WTC11 (cell line): ENCODE results near the gene ZMYM1. TPM values are rescaled to one million over a fixed set of nuclear protein-coding genes. Genes with fewer than 3 reads are reported as not detected.

Source experiments
- ATAC-seq: fragments of 200-7000 bp; cut with Tn5 transposase; 2 replicates; pipeline ENCODE4 v1.10.0; 2021; ENCODE audit warnings: mild to moderate bottlenecking, moderate library complexity
- CTCF ChIA-PET: fragments of 300-600 bp; sonication (Branson Sonifier 250); formaldehyde crosslinking; loops from one replicate; lab custom pipeline; 2021; ENCODE audit warnings: antibody characterized with exemption; lab: Charles Lee
- POLR2A ChIA-PET: fragments of 350-600 bp; sonication (Branson Sonifier 250); formaldehyde crosslinking; loops from one replicate; lab custom pipeline; 2021; ENCODE audit warnings: antibody characterized with exemption; lab: Charles Lee
- DNase-seq: peaks from one replicate; pipeline ENCODE4 v3.0.0; 2021; ENCODE audit warnings: low spot score
- H3K27ac Mint-ChIP-seq: 2 replicates; pipeline ENCODE4 v1.8.0; 2021; ENCODE audit warnings: mixed read lengths
- H3K27me3 Mint-ChIP-seq: 2 replicates; pipeline ENCODE4 v1.8.0; 2021; ENCODE audit warnings: low read depth, mild to moderate bottlenecking, moderate library complexity, mixed read lengths
- H3K36me3 Mint-ChIP-seq: 2 replicates; pipeline ENCODE4 v1.8.0; 2021; ENCODE audit warnings: mixed read lengths
- H3K4me1 Mint-ChIP-seq: 2 replicates; pipeline ENCODE4 v1.8.0; 2022; ENCODE audit warnings: mixed read lengths
- H3K4me3 Mint-ChIP-seq: 2 replicates; pipeline ENCODE4 v1.8.0; 2021; ENCODE audit warnings: mild to moderate bottlenecking, moderate library complexity, mixed read lengths
- H3K9me3 Mint-ChIP-seq: 2 replicates; pipeline ENCODE4 v1.8.0; 2021; ENCODE audit warnings: mixed read lengths
- CBFB ChIP-seq: sonication (generic); formaldehyde crosslinking; IDR thresholded peaks from 2 replicates; pipeline ENCODE4 v1.8.1; 2022; ENCODE audit warnings: mild to moderate bottlenecking, low read depth, missing genetic modification reagents
- ESRRA ChIP-seq: sonication (generic); formaldehyde crosslinking; IDR thresholded peaks from 2 replicates; pipeline ENCODE4 v1.8.1; 2022; ENCODE audit warnings: mild to moderate bottlenecking, missing genetic modification reagents, borderline replicate concordance
- ETV6 ChIP-seq: sonication (generic); formaldehyde crosslinking; IDR thresholded peaks from 2 replicates; pipeline ENCODE4 v1.8.1; 2022; ENCODE audit warnings: mild to moderate bottlenecking, missing genetic modification reagents
- GABPB1 ChIP-seq: sonication (generic); formaldehyde crosslinking; IDR thresholded peaks from 2 replicates; pipeline ENCODE4 v1.8.1; 2023; ENCODE audit warnings: mild to moderate bottlenecking, missing genetic modification reagents
- GTF2I ChIP-seq: fragments of 250-450 bp; sonication (Bioruptor Pico); conservative IDR thresholded peaks from 2 replicates; pipeline ENCODE4 v1.4.0; 2021; ENCODE audit warnings: mild to moderate bottlenecking
- NFE2L1 ChIP-seq: sonication (generic); formaldehyde crosslinking; IDR thresholded peaks from 2 replicates; pipeline ENCODE4 v1.8.1; 2023; ENCODE audit warnings: missing genetic modification reagents
- NFYB ChIP-seq: sonication (generic); formaldehyde crosslinking; conservative IDR thresholded peaks from 2 replicates; pipeline ENCODE4 v1.8.0; 2022; ENCODE audit warnings: low read depth, missing genetic modification reagents
- NR1H2 ChIP-seq: sonication (generic); formaldehyde crosslinking; IDR thresholded peaks from 2 replicates; pipeline ENCODE4 v1.9.0; 2021; ENCODE audit warnings: mild to moderate bottlenecking, moderate library complexity, missing genetic modification reagents
- RELA ChIP-seq: sonication (generic); formaldehyde crosslinking; IDR thresholded peaks from 2 replicates; pipeline ENCODE4 v1.8.1; 2022; ENCODE audit warnings: missing genetic modification reagents, mild to moderate bottlenecking, borderline replicate concordance
- SOX15 ChIP-seq: fragments of 250-450 bp; sonication (Bioruptor Pico); IDR thresholded peaks from 2 replicates; pipeline ENCODE4 v1.9.0; 2021; ENCODE audit warnings: mild to moderate bottlenecking
- TEAD1 ChIP-seq: sonication (generic); formaldehyde crosslinking; IDR thresholded peaks from 2 replicates; pipeline ENCODE4 v1.8.0; 2022; ENCODE audit warnings: mild to moderate bottlenecking, missing genetic modification reagents
- ZBTB21 ChIP-seq: sonication (generic); formaldehyde crosslinking; IDR thresholded peaks from 2 replicates; pipeline ENCODE4 v1.8.1; 2023; ENCODE audit warnings: mild to moderate bottlenecking, missing genetic modification reagents, borderline replicate concordance
- ZNF121 ChIP-seq: sonication (generic); formaldehyde crosslinking; IDR thresholded peaks from 2 replicates; pipeline ENCODE4 v1.8.0; 2023; ENCODE audit warnings: missing genetic modification reagents
- ZNF671 ChIP-seq: fragments of 250-450 bp; sonication (Bioruptor Pico); IDR thresholded peaks from 2 replicates; pipeline ENCODE4 v1.8.0; 2021; ENCODE audit warnings: mild to moderate bottlenecking
- total RNA-seq: library from RNA; stranded (reverse); gene quantifications from 3 replicates; pipeline ENCODE4 v1.2.3, GENCODE V29; 2021
- TF ChIP-seq, protein P1 (sequence below): sonication (generic); formaldehyde crosslinking; IDR thresholded peaks from 2 replicates; pipeline ENCODE4 v1.8.1; 2022; ENCODE audit warnings: missing genetic modification reagents, borderline replicate concordance
- TF ChIP-seq, protein P2 (sequence below): sonication (generic); formaldehyde crosslinking; conservative IDR thresholded peaks from 2 replicates; pipeline ENCODE4 v1.8.1; 2023; ENCODE audit warnings: mild to moderate bottlenecking, low read depth, missing genetic modification reagents, moderate library complexity
- TF ChIP-seq, protein P3 (sequence below): sonication (generic); formaldehyde crosslinking; IDR thresholded peaks from 2 replicates; pipeline ENCODE4 v1.8.1; 2023; ENCODE audit warnings: mild to moderate bottlenecking, missing genetic modification reagents, moderate library complexity
- TF ChIP-seq, protein P4 (sequence below): sonication (generic); formaldehyde crosslinking; IDR thresholded peaks from 2 replicates; pipeline ENCODE4 v1.8.0; 2022; ENCODE audit warnings: missing genetic modification reagents
- TF ChIP-seq, protein P5 (sequence below): fragments of 250-450 bp; sonication (Bioruptor Pico); IDR thresholded peaks from 2 replicates; pipeline ENCODE4 v2.1.2; 2022; ENCODE audit warnings: mild to moderate bottlenecking, moderate library complexity
- TF ChIP-seq, protein P6 (sequence below): sonication (generic); formaldehyde crosslinking; IDR thresholded peaks from 2 replicates; pipeline ENCODE4 v1.8.1; 2023; ENCODE audit warnings: mild to moderate bottlenecking, missing genetic modification reagents
- TF ChIP-seq, protein P7 (sequence below): sonication (generic); formaldehyde crosslinking; IDR thresholded peaks from 2 replicates; pipeline ENCODE4 v1.8.0; 2022; ENCODE audit warnings: mild to moderate bottlenecking, missing genetic modification reagents

Gene ZMYM1
- total RNA-seq, 1 experiment from 2014 or later: 38.5 TPM

DNA sequence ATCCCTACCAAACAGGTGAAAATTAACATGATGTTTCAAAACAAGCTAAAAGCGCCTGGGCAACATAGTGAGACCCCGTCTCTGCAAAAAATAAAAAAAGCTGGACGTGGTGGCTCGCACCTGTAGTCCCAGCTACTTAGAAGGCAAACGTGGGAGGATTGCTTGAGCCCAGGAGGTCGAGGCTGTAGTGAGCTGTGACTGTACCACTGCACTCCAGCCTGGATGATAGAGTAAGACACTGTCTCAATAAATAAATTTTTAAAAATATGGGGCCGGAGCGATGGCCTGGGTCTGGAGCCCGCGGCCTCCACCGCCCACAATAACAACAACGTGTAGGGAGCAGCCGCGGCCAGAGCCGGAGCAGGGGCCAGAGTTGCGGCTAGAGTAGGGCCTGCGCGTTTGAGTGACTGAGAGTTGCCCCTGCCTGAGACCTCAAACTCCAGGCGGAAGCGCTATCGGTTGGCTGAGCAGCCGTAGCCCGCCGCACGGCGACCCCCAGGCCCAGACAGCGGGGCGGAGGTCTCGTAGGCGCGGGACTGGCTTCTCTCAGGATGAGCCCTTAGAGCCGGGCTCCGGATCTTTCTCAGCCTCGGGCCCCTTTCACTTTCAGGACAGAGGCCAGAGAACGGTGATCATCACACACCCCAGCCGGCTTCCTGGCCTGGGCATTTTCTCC, 41.4 kb downstream of the ZMYM1 start:
- Mint-ChIP-seq H3K4me3 (no peak overlapping the region), H3K27me3 (no peaks in the 10 kb centered on the region), H3K4me1 (no peaks in the 10 kb centered on the region), H3K27ac (no peak overlapping the region), H3K9me3 (peaks cover 4% of the 10 kb centered on the region), H3K36me3 (peaks cover 4% of the 10 kb centered on the region)
- no peak for TF ChIP-seq GABPB1 (CRISPR knock-in tag)
- TF ChIP-seq ETV6 (CRISPR knock-in tag): no peak
- TF ChIP-seq ZNF121 (CRISPR knock-in tag): no peak
- TF ChIP-seq TEAD1 (CRISPR knock-in tag): no peak
- TF ChIP-seq, protein P1, sequence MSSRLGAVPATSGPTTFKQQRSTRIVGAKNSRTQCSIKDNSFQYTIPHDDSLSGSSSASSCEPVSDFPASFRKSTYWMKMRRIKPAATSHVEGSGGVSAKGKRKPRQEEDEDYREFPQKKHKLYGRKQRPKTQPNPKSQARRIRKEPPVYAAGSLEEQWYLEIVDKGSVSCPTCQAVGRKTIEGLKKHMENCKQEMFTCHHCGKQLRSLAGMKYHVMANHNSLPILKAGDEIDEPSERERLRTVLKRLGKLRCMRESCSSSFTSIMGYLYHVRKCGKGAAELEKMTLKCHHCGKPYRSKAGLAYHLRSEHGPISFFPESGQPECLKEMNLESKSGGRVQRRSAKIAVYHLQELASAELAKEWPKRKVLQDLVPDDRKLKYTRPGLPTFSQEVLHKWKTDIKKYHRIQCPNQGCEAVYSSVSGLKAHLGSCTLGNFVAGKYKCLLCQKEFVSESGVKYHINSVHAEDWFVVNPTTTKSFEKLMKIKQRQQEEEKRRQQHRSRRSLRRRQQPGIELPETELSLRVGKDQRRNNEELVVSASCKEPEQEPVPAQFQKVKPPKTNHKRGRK (CRISPR knock-in tag): no peak
- DNase-seq: peak; percentile 33
- POLR2A ChIA-PET: no interaction called here
- peak; percentile 77 for ATAC-seq
- CTCF ChIA-PET: interaction anchor here (0.6 to 1.6 kb wide), 5 partner anchors 8 to 331 kb away, joined by 3 to 5 read pairs (median 4); no protein-coding TSS in a partner anchor

DNA sequence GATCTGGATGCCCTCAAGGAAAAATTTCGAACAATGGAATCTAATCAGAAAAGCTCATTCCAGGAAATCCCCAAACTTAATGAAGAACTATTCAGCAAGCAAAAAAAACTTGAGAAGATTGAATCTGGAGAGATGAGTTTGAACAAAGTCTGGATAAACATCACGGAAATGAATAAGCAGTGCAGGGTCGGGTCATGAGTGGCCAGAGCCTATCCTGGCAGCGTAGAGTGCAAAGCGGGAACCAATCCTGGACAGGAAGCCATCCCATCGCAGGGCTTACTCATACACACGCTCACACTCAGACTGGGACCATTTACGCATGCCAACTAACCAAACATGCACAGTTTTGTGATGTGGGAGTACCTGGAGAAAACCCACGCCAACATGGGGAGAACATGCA, 43.1 kb downstream of the ZMYM1 start:
- no peaks in the 10 kb centered on the region for H3K4me1 Mint-ChIP-seq
- peaks cover 13% of the 10 kb centered on the region for H3K9me3 Mint-ChIP-seq
- ChIA-PET CTCF (interaction anchor here (1.2 to 1.6 kb wide), 2 partner anchors 256 to 329 kb away, joined by 3 to 4 read pairs; no protein-coding TSS in a partner anchor), POLR2A (no interaction called here)
- H3K27me3 Mint-ChIP-seq: no peaks in the 10 kb centered on the region
- H3K36me3 Mint-ChIP-seq: no peaks in the 10 kb centered on the region
- DNase-seq (no peak), ATAC-seq (no peak)
- TF ChIP-seq GTF2I (CRISPR knock-in tag) (no peak), ZNF671 (CRISPR knock-in tag) (no peak), ZBTB21 (CRISPR knock-in tag) (no peak), SOX15 (CRISPR knock-in tag) (no peak), NFE2L1 (no peak), ESRRA (CRISPR knock-in tag) (no peak), ETV6 (CRISPR knock-in tag) (no peak), NFYB (CRISPR knock-in tag) (no peak), RELA (CRISPR knock-in tag) (no peak), NR1H2 (CRISPR knock-in tag) (no peak), CBFB (CRISPR knock-in tag) (no peak)
- TF ChIP-seq, protein P2, sequence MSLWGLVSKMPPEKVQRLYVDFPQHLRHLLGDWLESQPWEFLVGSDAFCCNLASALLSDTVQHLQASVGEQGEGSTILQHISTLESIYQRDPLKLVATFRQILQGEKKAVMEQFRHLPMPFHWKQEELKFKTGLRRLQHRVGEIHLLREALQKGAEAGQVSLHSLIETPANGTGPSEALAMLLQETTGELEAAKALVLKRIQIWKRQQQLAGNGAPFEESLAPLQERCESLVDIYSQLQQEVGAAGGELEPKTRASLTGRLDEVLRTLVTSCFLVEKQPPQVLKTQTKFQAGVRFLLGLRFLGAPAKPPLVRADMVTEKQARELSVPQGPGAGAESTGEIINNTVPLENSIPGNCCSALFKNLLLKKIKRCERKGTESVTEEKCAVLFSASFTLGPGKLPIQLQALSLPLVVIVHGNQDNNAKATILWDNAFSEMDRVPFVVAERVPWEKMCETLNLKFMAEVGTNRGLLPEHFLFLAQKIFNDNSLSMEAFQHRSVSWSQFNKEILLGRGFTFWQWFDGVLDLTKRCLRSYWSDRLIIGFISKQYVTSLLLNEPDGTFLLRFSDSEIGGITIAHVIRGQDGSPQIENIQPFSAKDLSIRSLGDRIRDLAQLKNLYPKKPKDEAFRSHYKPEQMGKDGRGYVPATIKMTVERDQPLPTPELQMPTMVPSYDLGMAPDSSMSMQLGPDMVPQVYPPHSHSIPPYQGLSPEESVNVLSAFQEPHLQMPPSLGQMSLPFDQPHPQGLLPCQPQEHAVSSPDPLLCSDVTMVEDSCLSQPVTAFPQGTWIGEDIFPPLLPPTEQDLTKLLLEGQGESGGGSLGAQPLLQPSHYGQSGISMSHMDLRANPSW (CRISPR knock-in tag): no peak
- TF ChIP-seq, protein P3, sequence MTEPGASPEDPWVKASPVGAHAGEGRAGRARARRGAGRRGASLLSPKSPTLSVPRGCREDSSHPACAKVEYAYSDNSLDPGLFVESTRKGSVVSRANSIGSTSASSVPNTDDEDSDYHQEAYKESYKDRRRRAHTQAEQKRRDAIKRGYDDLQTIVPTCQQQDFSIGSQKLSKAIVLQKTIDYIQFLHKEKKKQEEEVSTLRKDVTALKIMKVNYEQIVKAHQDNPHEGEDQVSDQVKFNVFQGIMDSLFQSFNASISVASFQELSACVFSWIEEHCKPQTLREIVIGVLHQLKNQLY: no peak
- TF ChIP-seq, protein P4, sequence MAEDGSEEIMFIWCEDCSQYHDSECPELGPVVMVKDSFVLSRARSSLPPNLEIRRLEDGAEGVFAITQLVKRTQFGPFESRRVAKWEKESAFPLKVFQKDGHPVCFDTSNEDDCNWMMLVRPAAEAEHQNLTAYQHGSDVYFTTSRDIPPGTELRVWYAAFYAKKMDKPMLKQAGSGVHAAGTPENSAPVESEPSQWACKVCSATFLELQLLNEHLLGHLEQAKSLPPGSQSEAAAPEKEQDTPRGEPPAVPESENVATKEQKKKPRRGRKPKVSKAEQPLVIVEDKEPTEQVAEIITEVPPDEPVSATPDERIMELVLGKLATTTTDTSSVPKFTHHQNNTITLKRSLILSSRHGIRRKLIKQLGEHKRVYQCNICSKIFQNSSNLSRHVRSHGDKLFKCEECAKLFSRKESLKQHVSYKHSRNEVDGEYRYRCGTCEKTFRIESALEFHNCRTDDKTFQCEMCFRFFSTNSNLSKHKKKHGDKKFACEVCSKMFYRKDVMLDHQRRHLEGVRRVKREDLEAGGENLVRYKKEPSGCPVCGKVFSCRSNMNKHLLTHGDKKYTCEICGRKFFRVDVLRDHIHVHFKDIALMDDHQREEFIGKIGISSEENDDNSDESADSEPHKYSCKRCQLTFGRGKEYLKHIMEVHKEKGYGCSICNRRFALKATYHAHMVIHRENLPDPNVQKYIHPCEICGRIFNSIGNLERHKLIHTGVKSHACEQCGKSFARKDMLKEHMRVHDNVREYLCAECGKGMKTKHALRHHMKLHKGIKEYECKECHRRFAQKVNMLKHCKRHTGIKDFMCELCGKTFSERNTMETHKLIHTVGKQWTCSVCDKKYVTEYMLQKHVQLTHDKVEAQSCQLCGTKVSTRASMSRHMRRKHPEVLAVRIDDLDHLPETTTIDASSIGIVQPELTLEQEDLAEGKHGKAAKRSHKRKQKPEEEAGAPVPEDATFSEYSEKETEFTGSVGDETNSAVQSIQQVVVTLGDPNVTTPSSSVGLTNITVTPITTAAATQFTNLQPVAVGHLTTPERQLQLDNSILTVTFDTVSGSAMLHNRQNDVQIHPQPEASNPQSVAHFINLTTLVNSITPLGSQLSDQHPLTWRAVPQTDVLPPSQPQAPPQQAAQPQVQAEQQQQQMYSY (CRISPR knock-in tag): no peak
- TF ChIP-seq, protein P5, sequence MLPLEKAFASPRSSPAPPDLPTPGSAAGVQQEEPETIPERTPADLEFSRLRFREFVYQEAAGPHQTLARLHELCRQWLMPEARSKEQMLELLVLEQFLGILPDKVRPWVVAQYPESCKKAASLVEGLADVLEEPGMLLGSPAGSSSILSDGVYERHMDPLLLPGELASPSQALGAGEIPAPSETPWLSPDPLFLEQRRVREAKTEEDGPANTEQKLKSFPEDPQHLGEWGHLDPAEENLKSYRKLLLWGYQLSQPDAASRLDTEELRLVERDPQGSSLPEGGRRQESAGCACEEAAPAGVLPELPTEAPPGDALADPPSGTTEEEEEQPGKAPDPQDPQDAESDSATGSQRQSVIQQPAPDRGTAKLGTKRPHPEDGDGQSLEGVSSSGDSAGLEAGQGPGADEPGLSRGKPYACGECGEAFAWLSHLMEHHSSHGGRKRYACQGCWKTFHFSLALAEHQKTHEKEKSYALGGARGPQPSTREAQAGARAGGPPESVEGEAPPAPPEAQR (CRISPR knock-in tag): no peak
- TF ChIP-seq, protein P6, sequence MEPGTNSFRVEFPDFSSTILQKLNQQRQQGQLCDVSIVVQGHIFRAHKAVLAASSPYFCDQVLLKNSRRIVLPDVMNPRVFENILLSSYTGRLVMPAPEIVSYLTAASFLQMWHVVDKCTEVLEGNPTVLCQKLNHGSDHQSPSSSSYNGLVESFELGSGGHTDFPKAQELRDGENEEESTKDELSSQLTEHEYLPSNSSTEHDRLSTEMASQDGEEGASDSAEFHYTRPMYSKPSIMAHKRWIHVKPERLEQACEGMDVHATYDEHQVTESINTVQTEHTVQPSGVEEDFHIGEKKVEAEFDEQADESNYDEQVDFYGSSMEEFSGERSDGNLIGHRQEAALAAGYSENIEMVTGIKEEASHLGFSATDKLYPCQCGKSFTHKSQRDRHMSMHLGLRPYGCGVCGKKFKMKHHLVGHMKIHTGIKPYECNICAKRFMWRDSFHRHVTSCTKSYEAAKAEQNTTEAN (CRISPR knock-in tag): no peak
- TF ChIP-seq, protein P7, sequence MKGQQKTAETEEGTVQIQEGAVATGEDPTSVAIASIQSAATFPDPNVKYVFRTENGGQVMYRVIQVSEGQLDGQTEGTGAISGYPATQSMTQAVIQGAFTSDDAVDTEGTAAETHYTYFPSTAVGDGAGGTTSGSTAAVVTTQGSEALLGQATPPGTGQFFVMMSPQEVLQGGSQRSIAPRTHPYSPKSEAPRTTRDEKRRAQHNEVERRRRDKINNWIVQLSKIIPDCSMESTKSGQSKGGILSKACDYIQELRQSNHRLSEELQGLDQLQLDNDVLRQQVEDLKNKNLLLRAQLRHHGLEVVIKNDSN (CRISPR knock-in tag): no peak
- H3K27ac Mint-ChIP-seq: no peak overlapping the region
- no peak overlapping the region for H3K4me3 Mint-ChIP-seq
